Vagina (tissue), 2 donors: ENCODE results near the gene C1GALT1C1L. TPM values are rescaled to one million over a fixed set of nuclear protein-coding genes. Genes with fewer than 3 reads are reported as not detected.

Experiments
- DNase-seq, 2 donors: peaks; one replicate each; pipeline ENCODE4 v3.0.0-alpha.2; 2017; ENCODE audit errors: extremely low spot score in 2 of 2
- H3K27ac ChIP-seq: fragments of 200-600 bp; sonication (generic); one replicate; pipeline ENCODE4 v1.5.1; 2019
- H3K27me3 ChIP-seq: fragments of 200-600 bp; sonication (generic); one replicate; pipeline ENCODE4 v1.5.1; 2019
- H3K36me3 ChIP-seq, 2 donors: fragments of 200-600 bp; sonication (generic); one replicate each; pipeline ENCODE4 v1.5.1; 2017 to 2019
- H3K4me1 ChIP-seq: fragments of 200-600 bp; sonication (generic); one replicate; pipeline ENCODE4 v1.5.1; 2019
- H3K4me3 ChIP-seq, 2 donors: fragments of 200-600 bp; sonication (generic); 1 replicate in 1 of 2; 2 replicates in 1 of 2; pipeline ENCODE4 v1.5.1; 2016 to 2019
- H3K9me3 ChIP-seq: fragments of 200-600 bp; sonication (generic); one replicate; pipeline ENCODE4 v1.5.1; 2019
- CTCF ChIP-seq, 3 experiments: fragments of 450-650 bp in 2 of 3; fragments of 200-600 bp in 1 of 3; sonication (generic) in 1 of 3; IDR thresholded peaks; one replicate each; pipeline ENCODE4 v1.5.1; 2017 to 2019; ENCODE audit warnings: antibody characterized with exemption in 3 of 3, mild to moderate bottlenecking in 2 of 3, moderate library complexity in 2 of 3
- POLR2A ChIP-seq, 2 donors: fragments of 450-650 bp; IDR thresholded peaks; one replicate each; pipeline ENCODE4 v1.6.1; 2017; ENCODE audit warnings: antibody characterized with exemption in 2 of 2, mild to moderate bottlenecking in 2 of 2, moderate library complexity in 2 of 2
- POLR2AphosphoS5 ChIP-seq, 2 donors: sonication (generic); formaldehyde crosslinking; IDR thresholded peaks; one replicate each; pipeline ENCODE4 v1.9.0; 2017; ENCODE audit warnings: antibody characterized with exemption in 2 of 2, mild to moderate bottlenecking in 2 of 2, low read depth in 1 of 2; ENCODE audit not compliant: insufficient read depth in 1 of 2
- intact Hi-C: fragments of 100-400 bp; cut with DNase I; formaldehyde crosslinking; loops from one replicate; pipeline ENCODE4 v1.15.1; 2023
- total RNA-seq: library from RNA; depleted of rRNA; stranded (reverse); fragments of >200 nt; gene quantifications from one replicate; pipeline ENCODE4 v1.2.3, GENCODE V29; 2016

The C1GALT1C1L gene
- total RNA-seq, 1 donor from 2014 or later, result 1.2 TPM

- TF ChIP-seq POLR2A (IDR thresholded peaks at IDR 0.05) (no peak), POLR2AphosphoS5 (IDR thresholded peaks at IDR 0.05; ENCODE audit: insufficient read depth in 1 of 2, low read depth in 1 of 2) (no peak), CTCF (IDR thresholded peaks at IDR 0.05) (no peak)
- intact Hi-C loops, result no loop called here
These were observed 41.1 kb upstream of the C1GALT1C1L start for GRCh38 chr2:43717322-43717721.

DNA sequence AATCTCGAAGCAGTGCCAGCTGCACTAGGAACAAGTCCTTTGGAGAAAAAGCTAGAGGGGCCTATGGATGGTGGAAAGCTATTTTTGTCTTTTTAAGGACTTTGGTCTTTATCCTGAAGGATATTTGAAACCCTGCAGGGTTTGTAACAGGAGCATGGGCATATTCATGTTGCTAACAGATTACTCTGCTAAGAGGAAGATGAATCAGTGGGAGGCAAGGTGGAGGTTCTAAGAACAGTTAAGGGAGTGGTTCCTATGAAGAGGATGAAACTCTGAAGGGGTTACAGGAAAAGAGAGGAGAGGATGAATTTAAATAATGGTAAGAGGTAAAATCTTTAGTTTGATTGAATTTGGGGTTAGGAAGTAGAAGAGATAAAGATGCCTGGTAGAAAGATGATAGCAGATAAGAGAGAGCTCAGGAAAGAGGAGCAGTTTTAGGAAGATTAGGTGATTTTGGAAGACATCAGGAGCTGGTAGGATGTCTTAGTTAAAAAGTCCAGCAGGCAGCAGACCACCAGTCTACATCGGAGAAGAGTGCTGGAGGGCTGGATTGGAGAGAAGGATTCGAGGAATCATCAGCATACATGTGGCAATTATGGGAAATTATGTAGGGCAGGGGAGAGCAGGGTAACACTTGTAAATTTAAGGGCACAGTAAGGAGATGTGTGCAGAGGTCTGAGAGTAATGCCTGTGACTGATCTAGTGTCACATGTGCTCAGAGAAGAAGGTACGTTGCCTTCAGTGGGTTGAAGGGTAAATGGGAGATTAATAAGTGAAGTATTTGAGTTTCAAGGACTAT lies 39.3 kb upstream of the C1GALT1C1L start:
- Histone ChIP-seq H3K4me3 (no peak overlapping the region), H3K36me3 (no peaks in the 10 kb centered on the region), H3K4me1 (no peaks in the 10 kb centered on the region), H3K27ac (no peak overlapping the region), H3K9me3 (no peaks in the 10 kb centered on the region), H3K27me3 (no peaks in the 10 kb centered on the region)
- intact Hi-C loops, result no loop called here
- TF ChIP-seq POLR2A (IDR thresholded peaks at IDR 0.05) (no peak), CTCF (IDR thresholded peaks at IDR 0.05) (no peak), POLR2AphosphoS5 (IDR thresholded peaks at IDR 0.05; ENCODE audit: insufficient read depth in 1 of 2, low read depth in 1 of 2) (no peak)
- DNase-seq, result no peak

More at GRCh38 chr2:43717322-43717721, 41.1 kb upstream of the C1GALT1C1L start:
- Histone ChIP-seq H3K9me3 (no peaks in the 10 kb centered on the region), H3K4me1 (no peaks in the 10 kb centered on the region), H3K36me3 (no peaks in the 10 kb centered on the region), H3K27ac (no peak overlapping the region), H3K27me3 (no peaks in the 10 kb centered on the region), H3K4me3 (no peak overlapping the region)
- DNase-seq, result no peak

GRCh38 chr2:43714164-43714563 lies 37.9 kb upstream of the C1GALT1C1L start:
- DNase-seq, result no peak
- TF ChIP-seq POLR2AphosphoS5 (IDR thresholded peaks at IDR 0.05; ENCODE audit: insufficient read depth in 1 of 2, low read depth in 1 of 2), result no peak
- TF ChIP-seq POLR2A (IDR thresholded peaks at IDR 0.05), result no peak
- no peak for TF ChIP-seq CTCF (IDR thresholded peaks at IDR 0.05)
- intact Hi-C loops, result no loop called here
- H3K27ac ChIP-seq, result no peak overlapping the region
- no peaks in the 10 kb centered on the region for H3K27me3 ChIP-seq
- H3K9me3 ChIP-seq, result no peaks in the 10 kb centered on the region
- H3K4me1 ChIP-seq, result no peaks in the 10 kb centered on the region
- no peaks in the 10 kb centered on the region for H3K36me3 ChIP-seq
- H3K4me3 ChIP-seq, result no peak overlapping the region

- Histone ChIP-seq H3K4me1 (no peaks in the 10 kb centered on the region), H3K27me3 (no peaks in the 10 kb centered on the region), H3K9me3 (no peaks in the 10 kb centered on the region), H3K4me3 (no peak overlapping the region), H3K27ac (no peak overlapping the region), H3K36me3 (no peaks in the 10 kb centered on the region)
- DNase-seq, result no peak
- no peak for TF ChIP-seq POLR2A (IDR thresholded peaks at IDR 0.05)
- no peak for TF ChIP-seq POLR2AphosphoS5 (IDR thresholded peaks at IDR 0.05; ENCODE audit: insufficient read depth in 1 of 2, low read depth in 1 of 2)
- intact Hi-C loops, result no loop called here
These were observed 34.6 kb upstream of the C1GALT1C1L start for GRCh38 chr2:43710866-43711265.

- intact Hi-C loops, result no loop called here
These were observed 32.7 kb upstream of the C1GALT1C1L start for GRCh38 chr2:43708891-43709290.

More at GRCh38 chr2:43708891-43709290, 32.7 kb upstream of the C1GALT1C1L start:
- Histone ChIP-seq H3K27me3 (no peaks in the 10 kb centered on the region), H3K27ac (no peak overlapping the region), H3K36me3 (no peaks in the 10 kb centered on the region), H3K4me1 (no peaks in the 10 kb centered on the region), H3K4me3 (no peak overlapping the region), H3K9me3 (no peaks in the 10 kb centered on the region)
- DNase-seq, result no peak
- TF ChIP-seq POLR2A (IDR thresholded peaks at IDR 0.05) (no peak), CTCF (IDR thresholded peaks at IDR 0.05) (no peak), POLR2AphosphoS5 (IDR thresholded peaks at IDR 0.05; ENCODE audit: insufficient read depth in 1 of 2, low read depth in 1 of 2) (no peak)
